MM.1S (cell line): ENCODE results near the gene SPEM3.

Experiments
- CTCF ChIP-seq: fragments of 300-600 bp; sonication (generic); IDR thresholded peaks from 2 replicates; pipeline ENCODE4 v1.5.1; 2016; ENCODE audit warnings: antibody characterized with exemption, low read length, mixed read lengths
- EZH2phosphoT487 ChIP-seq: fragments of 300-600 bp; sonication (generic); IDR thresholded peaks from 2 replicates; pipeline ENCODE4 v1.6.1; 2018; ENCODE audit warnings: antibody characterized with exemption, low read length

GRCh38 chr17:7398612-7399011 lies 30.0 kb upstream of the SPEM3 start:
- no peak for TF ChIP-seq CTCF
- no peak for TF ChIP-seq EZH2phosphoT487
